ENCODE measurements around the gene RASGRP4.
"Not testable (repeated sequence)": the region's sequence is repeated elsewhere in the genome, so short reads cannot be mapped to it uniquely, and the experiment has no call there.

DNA sequence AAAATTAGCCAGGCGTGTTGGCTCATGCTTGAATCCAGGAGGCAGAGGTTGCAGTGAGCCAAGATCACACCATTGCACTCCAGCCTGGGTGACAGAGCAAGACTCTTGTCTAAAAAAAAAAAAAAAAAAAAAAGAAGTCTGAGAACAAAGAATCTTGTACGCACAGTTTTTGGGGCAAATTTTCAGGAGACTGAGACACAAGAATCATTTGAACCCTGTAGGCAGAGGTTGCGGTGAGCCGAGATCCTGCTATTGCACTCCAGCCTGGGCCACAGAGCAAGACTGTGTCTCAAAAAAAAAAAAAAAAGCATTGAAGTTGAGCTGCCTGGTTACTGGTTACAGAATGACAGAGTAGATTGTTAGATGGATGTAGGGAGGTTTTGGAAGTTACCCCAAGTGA, 46.7 kb upstream of the RASGRP4 start:
- TF ChIP-seq EZH2 (IDR thresholded peaks at IDR 0.05); POLR2AphosphoS5 (IDR thresholded peaks at IDR 0.05; ENCODE audit: borderline replicate concordance, low read depth, low read length); FOXP2 (optimal IDR thresholded peaks at IDR 0.05; ENCODE audit: control extremely low read depth, extremely low read length, insufficient read depth): not testable (repeated sequence)
